Measurements from ENCODE around the gene SLC6A4. TPM values are rescaled to one million over a fixed set of nuclear protein-coding genes. Genes with fewer than 3 reads are reported as not detected.

SLC6A4 gene
- 0.48 and 0.65 TPM in 2 replicates for total RNA-seq

DNA sequence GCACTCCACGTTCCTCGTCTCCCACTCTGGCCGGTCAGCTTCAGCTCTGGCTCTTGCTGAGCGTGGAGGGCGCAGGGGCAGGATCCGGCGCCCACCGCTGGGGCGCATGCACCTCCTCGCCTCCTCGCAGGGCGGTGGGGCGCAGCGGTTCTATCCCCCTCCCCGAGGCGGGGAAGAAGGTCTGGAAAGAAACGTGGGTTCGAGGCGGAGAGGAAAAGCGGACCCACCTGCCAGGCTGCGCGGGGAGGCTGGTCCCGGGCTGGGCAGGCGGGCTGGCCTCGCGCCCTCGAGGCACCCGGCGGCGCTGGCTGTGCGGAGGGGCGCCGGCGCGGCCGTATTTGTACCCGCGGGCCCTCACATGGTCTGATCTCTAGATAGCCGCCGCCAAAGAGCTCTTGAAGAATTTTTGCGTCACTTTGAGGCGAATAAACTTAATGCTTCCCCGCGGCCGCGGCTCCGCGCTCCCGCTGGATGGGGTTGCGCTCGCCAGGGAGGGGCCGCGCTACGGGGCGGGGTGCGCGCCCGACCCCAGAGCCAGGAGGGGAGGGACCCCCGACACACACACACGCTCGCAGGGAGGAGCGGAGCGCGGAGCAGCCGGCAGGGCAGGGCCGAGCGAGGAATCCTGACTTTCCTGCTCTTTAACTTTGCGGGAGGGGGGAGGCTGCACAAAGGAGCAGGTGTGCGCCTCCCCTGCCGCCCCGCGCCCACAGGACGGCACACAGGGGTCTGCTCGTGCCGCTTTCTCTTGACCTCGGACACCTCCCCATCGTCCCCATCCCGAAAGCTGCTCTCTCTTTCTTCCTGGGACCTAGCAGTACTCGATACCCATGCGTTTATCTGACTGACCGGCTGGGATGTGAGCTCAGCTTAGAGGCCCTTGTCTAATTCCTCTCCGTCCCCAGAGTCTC lies at the start of gene SLC6A4:
Gene SLC6A4, minus strand, starts transcription at position 312 of the 911 bp plus-strand sequence. CDS start 13,739 bp downstream, outside the sequence.

Small RNA genes within 50 kb of the gene (small RNA-seq; reads per million reads assigned to genes)
- 5.4 reads per million, percentile 93 among the genes with 10 or more reads in this experiment for gene RF00154

Other genes with a start within 250 kb of the SLC6A4 start
- 8.2 and 10.2 TPM in 2 replicates for gene NSRP1, start 118.9 kb downstream of the SLC6A4 start, total RNA-seq
- gene BLMH, start 56.2 kb upstream of the SLC6A4 start, total RNA-seq = 52.4 and 63.0 TPM in 2 replicates
- not detected in 2 replicates for gene TMIGD1, start 98.4 kb upstream of the SLC6A4 start, total RNA-seq
- gene CPD, start 143.2 kb upstream of the SLC6A4 start, total RNA-seq = 185 and 248 TPM in 2 replicates
- 30.4 and 35.2 TPM in 2 replicates for gene GOSR1, start 241.7 kb upstream of the SLC6A4 start, total RNA-seq

All from vein endothelial cell (primary cell).